ENCODE results near the gene CUL7. TPM values are rescaled to one million over a fixed set of nuclear protein-coding genes. Genes with fewer than 3 reads are reported as not detected.

CUL7 gene
- total and polyA plus RNA-seq, 10 of the 15 experiments (the other 5 are each of a cell fraction or from before 2014, with no cell fraction given) = 0.66 to 18.4 (median 10.9) TPM

- TF ChIP-seq PBX3 (IDR thresholded peaks at IDR 0.05; ENCODE audit: insufficient replicate concordance, low read depth, low read length) (peak; percentile 96), ELK1 (IDR thresholded peaks at IDR 0.05; ENCODE audit: low read depth, low read length) (peak; percentile 82), POLR2AphosphoS2 (IDR thresholded peaks at IDR 0.05; ENCODE audit: low read depth, low read length) (peak; percentile 41; the same call in 1 of the 2 replicates), ATF7 (IDR thresholded peaks at IDR 0.05; ENCODE audit: low read depth) (peak; percentile 50; the same call in 1 of the 2 replicates), CEBPB (IDR thresholded peaks at IDR 0.05; ENCODE audit: borderline replicate concordance in 1 of 2, low read depth in 2 of 2, low read length in 2 of 2) (no peak), PAX5 (IDR thresholded peaks at IDR 0.05; ENCODE audit: borderline replicate concordance, low read depth, low read length) (no peak), KAT2A (conservative IDR thresholded peaks at IDR 0.05; ENCODE audit: control insufficient read depth, low read depth, low read length) (no peak), BHLHE40 (IDR thresholded peaks at IDR 0.05; ENCODE audit: borderline replicate concordance in 1 of 2, low read depth in 2 of 2, low read length in 1 of 2) (peak; percentile 99), MTA3 (IDR thresholded peaks at IDR 0.05; ENCODE audit: borderline replicate concordance, low read length) (no peak), TCF3 (IDR thresholded peaks at IDR 0.05; ENCODE audit: borderline replicate concordance, insufficient read depth, low read depth, low read length) (peak; percentile 56; the same call in 1 of the 2 replicates), GATAD2B (conservative IDR thresholded peaks at IDR 0.05; ENCODE audit: low read depth) (no peak), CTCF (IDR thresholded peaks at IDR 0.05 in 2 of 3, conservative IDR thresholded peaks at IDR 0.05 in 1 of 3; ENCODE audit: control insufficient read depth in 2 of 3, extremely low read depth in 1 of 3, insufficient read depth in 1 of 3, low read depth in 3 of 3, low read length in 3 of 3) (no peak), MXI1 (IDR thresholded peaks at IDR 0.05; ENCODE audit: low read depth, low read length) (peak; percentile 88)
Measured at GRCh38 chr6:43013843-43014433, 39.7 kb downstream of the CUL7 start, which contains the start of the genes KLHDC3 and MEA1 (continued).

Data from GM12878 (cell line).